NCI-H526 (cell line): ENCODE results near the gene SRSF1.
"Not testable (repeated sequence)": the region's sequence is repeated elsewhere in the genome, so short reads cannot be mapped to it uniquely, and the experiment has no call there.

Experiments
- DNase-seq, 2 experiments: peaks; one replicate each; lab custom pipeline; 2025; lab: John Stamatoyannopoulos, UW

SRSF1 gene

GRCh38 chr17:57963149-57963511 is 43.9 kb downstream of the SRSF1 start:
- no peak for DNase-seq

- DNase-seq, result no peak
Measured at GRCh38 chr17:57962279-57963148, 44.5 kb downstream of the SRSF1 start.

- no peak for DNase-seq
Measured at GRCh38 chr17:57959929-57960328, 47.1 kb downstream of the SRSF1 start.

GRCh38 chr17:57958391-57958790 is 48.7 kb downstream of the SRSF1 start:
- DNase-seq, result not testable (repeated sequence)

- no peak for DNase-seq
Measured at GRCh38 chr17:57957886-57958285, 49.2 kb downstream of the SRSF1 start.

- no peak for DNase-seq
Measured at GRCh38 chr17:57957120-57957850, 49.8 kb downstream of the SRSF1 start.

GRCh38 chr17:57956291-57957119 is 50.5 kb downstream of the SRSF1 start:
- peak; percentile 72 to 86 for DNase-seq

- peak in 1 of 2 experiments; percentile 76 for DNase-seq
Measured at GRCh38 chr17:57955183-57955931, 51.7 kb downstream of the SRSF1 start, which contains the start of gene CUEDC1. Gene CUEDC1, minus strand, starts transcription at chr17:57955412. Its CDS starts 69,848 bp downstream, at chr17:57885564.

- DNase-seq, result peak; percentile 54 to 92
Measured at GRCh38 chr17:57954397-57955182, 52.5 kb downstream of the SRSF1 start.

GRCh38 chr17:57953705-57954396 is 53.2 kb downstream of the SRSF1 start:
- peak in 1 of 2 experiments; percentile 50 for DNase-seq
